ENCODE results near the gene NMT1.

NMT1 gene

GRCh38 chr17:45143767-45144198, 82.7 kb downstream of the NMT1 start:
- Histone ChIP-seq H3K4me3 (ENCODE audit: low read depth, low read length) (no peak overlapping the region), H3K27me3 (ENCODE audit: insufficient read depth, low read depth, severe bottlenecking) (no peaks in the 10 kb centered on the region), H3K27ac (no peak overlapping the region), H3K36me3 (no peaks in the 10 kb centered on the region), H3K9me3 (ENCODE audit: severe bottlenecking) (no peaks in the 10 kb centered on the region)
- no peak for TF ChIP-seq CTCF (IDR thresholded peaks at IDR 0.05; ENCODE audit: low read depth, low read length)
- DNase-seq, result no peak

- H3K27ac ChIP-seq, result no peak overlapping the region
- no peaks in the 10 kb centered on the region for H3K9me3 ChIP-seq (ENCODE audit: severe bottlenecking)
- DNase-seq, result no peak
- no peak overlapping the region for H3K4me3 ChIP-seq (ENCODE audit: low read depth, low read length)
- H3K36me3 ChIP-seq, result no peaks in the 10 kb centered on the region
- no peaks in the 10 kb centered on the region for H3K27me3 ChIP-seq (ENCODE audit: insufficient read depth, low read depth, severe bottlenecking)
- TF ChIP-seq CTCF (IDR thresholded peaks at IDR 0.05; ENCODE audit: low read depth, low read length), result no peak
Measured at GRCh38 chr17:45144199-45145034, 83.3 kb downstream of the NMT1 start.

- H3K27ac ChIP-seq, result no peak overlapping the region
- H3K36me3 ChIP-seq, result no peaks in the 10 kb centered on the region
- H3K27me3 ChIP-seq (ENCODE audit: insufficient read depth, low read depth, severe bottlenecking), result no peaks in the 10 kb centered on the region
- TF ChIP-seq CTCF (IDR thresholded peaks at IDR 0.05; ENCODE audit: low read depth, low read length), result no peak
- no peak for DNase-seq
- H3K4me3 ChIP-seq (ENCODE audit: low read depth, low read length), result no peak overlapping the region
- no peaks in the 10 kb centered on the region for H3K9me3 ChIP-seq (ENCODE audit: severe bottlenecking)
Measured at GRCh38 chr17:45145035-45145389, 83.9 kb downstream of the NMT1 start.

GRCh38 chr17:45146166-45146565, 85.0 kb downstream of the NMT1 start:
- H3K36me3 ChIP-seq, result no peaks in the 10 kb centered on the region
- DNase-seq, result no peak
- H3K27ac ChIP-seq, result no peak overlapping the region
- H3K27me3 ChIP-seq (ENCODE audit: insufficient read depth, low read depth, severe bottlenecking), result no peaks in the 10 kb centered on the region
- no peaks in the 10 kb centered on the region for H3K9me3 ChIP-seq (ENCODE audit: severe bottlenecking)
- no peak for TF ChIP-seq CTCF (IDR thresholded peaks at IDR 0.05; ENCODE audit: low read depth, low read length)
- H3K4me3 ChIP-seq (ENCODE audit: low read depth, low read length), result no peak overlapping the region

GRCh38 chr17:45146592-45146889, 85.4 kb downstream of the NMT1 start:
- Histone ChIP-seq H3K4me3 (ENCODE audit: low read depth, low read length) (peak overlapping the region; percentile 74), H3K27me3 (ENCODE audit: insufficient read depth, low read depth, severe bottlenecking) (no peaks in the 10 kb centered on the region), H3K27ac (peak overlapping the region; percentile 99), H3K36me3 (no peaks in the 10 kb centered on the region), H3K9me3 (ENCODE audit: severe bottlenecking) (no peaks in the 10 kb centered on the region)
- DNase-seq, result no peak
- no peak for TF ChIP-seq CTCF (IDR thresholded peaks at IDR 0.05; ENCODE audit: low read depth, low read length)

Measured in WERI-Rb-1 (cell line).